HG03060 (cell line): Measurements from ENCODE around the gene RAB3GAP1.
A peak's percentile ranks its signal among the peaks of the same experiment; 100 is the strongest.
"Not testable (repeated sequence)": the region's sequence is repeated elsewhere in the genome, so short reads cannot be mapped to it uniquely, and the experiment has no call there.

Experiments used
- ATAC-seq: cut with Tn5 transposase; IDR thresholded peaks from one replicate; pipeline ENCODE4 v1.9.1; 2021; ENCODE audit warnings: low read depth, moderate number of reproducible peaks; ENCODE audit not compliant: unreplicated experiment

RAB3GAP1 gene

GRCh38 chr2:135052042-135052876 is at the start of gene RAB3GAP1:
Gene RAB3GAP1 (plus strand): TSS chr2:135052292. CDS start chr2:135052308, 16 bp downstream.
- peak; percentile 59 for ATAC-seq

- ATAC-seq = no peak
Observed at GRCh38 chr2:135002836-135003235, 49.3 kb upstream of the RAB3GAP1 start.

GRCh38 chr2:135004005-135004746 is 47.9 kb upstream of the RAB3GAP1 start:
- no peak for ATAC-seq

- ATAC-seq = no peak
Observed at GRCh38 chr2:135005753-135006152, 46.3 kb upstream of the RAB3GAP1 start.

- no peak for ATAC-seq
Observed at GRCh38 chr2:135009339-135009738, 42.8 kb upstream of the RAB3GAP1 start.

GRCh38 chr2:135010200-135010942 is 41.7 kb upstream of the RAB3GAP1 start:
- ATAC-seq = no peak

- no peak for ATAC-seq
Observed at GRCh38 chr2:135011633-135012032, 40.5 kb upstream of the RAB3GAP1 start.

- ATAC-seq = no peak
Observed at GRCh38 chr2:135021618-135022017, 30.5 kb upstream of the RAB3GAP1 start.

- no peak for ATAC-seq
Observed at GRCh38 chr2:135022952-135023880, 28.9 kb upstream of the RAB3GAP1 start.

- no peak for ATAC-seq
Observed at GRCh38 chr2:135023886-135024485, 28.1 kb upstream of the RAB3GAP1 start.

GRCh38 chr2:135029481-135030134 is 22.5 kb upstream of the RAB3GAP1 start:
- no peak for ATAC-seq

- no peak for ATAC-seq
Observed at GRCh38 chr2:135030826-135031225, 21.3 kb upstream of the RAB3GAP1 start.

- ATAC-seq = not testable (repeated sequence)
Observed at GRCh38 chr2:135033216-135033615, 18.9 kb upstream of the RAB3GAP1 start.

- no peak for ATAC-seq
Observed at GRCh38 chr2:135037831-135038230, 14.3 kb upstream of the RAB3GAP1 start.

- no peak for ATAC-seq
Observed at GRCh38 chr2:135043345-135043744, 8.7 kb upstream of the RAB3GAP1 start.

GRCh38 chr2:135047300-135047699 is 4.8 kb upstream of the RAB3GAP1 start, which contains the start of gene MAP3K19:
Gene MAP3K19 (minus strand): TSS chr2:135047447. CDS start chr2:135024647, 22,800 bp downstream.
- ATAC-seq = no peak

- no peak for ATAC-seq
Observed at GRCh38 chr2:135048122-135048521, 4.0 kb upstream of the RAB3GAP1 start.

- ATAC-seq = no peak
Observed at GRCh38 chr2:135050132-135050531, 2.0 kb upstream of the RAB3GAP1 start.

- ATAC-seq = no peak
Observed at GRCh38 chr2:135050684-135051083, 1.4 kb upstream of the RAB3GAP1 start.
